HepG2 (cell line): ENCODE measurements around the gene TJP2. TPM values are rescaled to one million over a fixed set of nuclear protein-coding genes. Genes with fewer than 3 reads are reported as not detected.

Experiments used
- BHLHE40 ChIP-seq: IDR thresholded peaks from 2 replicates; pipeline ENCODE4 v1.6.1; 2011; ENCODE audit warnings: low read length, improper control_type of control experiment
- CAMTA2 ChIP-seq: sonication (generic); formaldehyde crosslinking; IDR thresholded peaks from 2 replicates; pipeline ENCODE4 v1.4.0; 2020; ENCODE audit warnings: mild to moderate bottlenecking, missing genetic modification reagents, borderline replicate concordance
- E2F5 ChIP-seq: sonication (generic); formaldehyde crosslinking; conservative IDR thresholded peaks from 2 replicates; pipeline ENCODE4 v1.4.0; 2020; ENCODE audit warnings: missing genetic modification reagents
- ELF3 ChIP-seq: IDR thresholded peaks from 2 replicates; pipeline ENCODE4 v1.6.1; 2016; ENCODE audit warnings: missing genetic modification reagents, missing compliant biosample characterization
- KDM5B ChIP-seq: sonication (generic); formaldehyde crosslinking; IDR thresholded peaks from 2 replicates; pipeline ENCODE4 v1.4.0; 2020; ENCODE audit warnings: missing genetic modification reagents, mild to moderate bottlenecking, borderline replicate concordance
- LCORL ChIP-seq, 2 experiments: fragments of 450-650 bp in 1 of 2; sonication (generic) in 1 of 2; formaldehyde crosslinking in 1 of 2; IDR thresholded peaks; 2 replicates each; pipeline versions ENCODE4 v1.5.0 to v1.6.1; 2017 to 2020; ENCODE audit warnings: antibody characterized with exemption in 1 of 2, missing genetic modification reagents in 1 of 2
- MAFK ChIP-seq, 2 experiments: IDR thresholded peaks in 1 of 2; conservative IDR thresholded peaks in 1 of 2; 2 replicates each; pipeline ENCODE4 v1.6.1; 2011; ENCODE audit warnings: improper control_type of control experiment in 2 of 2, low read length in 2 of 2
- MXD3 ChIP-seq: IDR thresholded peaks from 2 replicates; pipeline ENCODE4 v1.6.1; 2016; ENCODE audit warnings: mild to moderate bottlenecking, missing biosample characterization, missing genetic modification reagents
- MZF1 ChIP-seq: sonication (generic); formaldehyde crosslinking; IDR thresholded peaks from 2 replicates; pipeline ENCODE4 v1.8.1; 2023; ENCODE audit warnings: mild to moderate bottlenecking, missing genetic modification reagents, borderline replicate concordance
- NONO ChIP-seq, 2 experiments: fragments of 450-650 bp in 1 of 2; sonication (generic) in 1 of 2; formaldehyde crosslinking in 1 of 2; IDR thresholded peaks in 1 of 2; conservative IDR thresholded peaks in 1 of 2; 2 replicates each; pipeline versions ENCODE4 v1.6.1 to v1.8.0; 2017 to 2022; ENCODE audit warnings: mild to moderate bottlenecking in 1 of 2, missing genetic modification reagents in 1 of 2, moderate library complexity in 1 of 2
- PRDM10 ChIP-seq: sonication (generic); formaldehyde crosslinking; IDR thresholded peaks from 2 replicates; pipeline ENCODE4 v1.4.0; 2020; ENCODE audit warnings: low read depth, missing genetic modification reagents
- RARA ChIP-seq: IDR thresholded peaks from 2 replicates; pipeline ENCODE4 v1.6.1; 2016; ENCODE audit warnings: missing genetic modification reagents, missing compliant biosample characterization
- YY1 ChIP-seq: IDR thresholded peaks from 2 replicates; pipeline ENCODE4 v1.6.1; 2011; ENCODE audit warnings: low read length, low read depth, moderate library complexity, mild to moderate bottlenecking; ENCODE audit not compliant: insufficient read depth, insufficient replicate concordance
- ZBTB1 ChIP-seq: sonication (generic); formaldehyde crosslinking; IDR thresholded peaks from 2 replicates; pipeline ENCODE4 v1.4.0; 2020; ENCODE audit warnings: missing genetic modification reagents, borderline replicate concordance
- ZNF224 ChIP-seq: sonication (generic); formaldehyde crosslinking; IDR thresholded peaks from 2 replicates; pipeline ENCODE4 v1.5.0; 2020; ENCODE audit warnings: mild to moderate bottlenecking, missing genetic modification reagents
- ZNF234 ChIP-seq: sonication (generic); formaldehyde crosslinking; conservative IDR thresholded peaks from 2 replicates; pipeline ENCODE4 v1.5.1; 2020; ENCODE audit warnings: mild to moderate bottlenecking, missing genetic modification reagents
- ZNF496 ChIP-seq: sonication (generic); formaldehyde crosslinking; IDR thresholded peaks from 2 replicates; pipeline ENCODE4 v1.8.1; 2023; ENCODE audit warnings: mild to moderate bottlenecking, moderate library complexity, missing genetic modification reagents; ENCODE audit not compliant: insufficient replicate concordance
- ZNF691 ChIP-seq: sonication (generic); formaldehyde crosslinking; IDR thresholded peaks from 2 replicates; pipeline ENCODE4 v1.4.0; 2020; ENCODE audit warnings: missing genetic modification reagents, low read depth, mild to moderate bottlenecking, borderline replicate concordance
- ZNF737 ChIP-seq: sonication (generic); formaldehyde crosslinking; IDR thresholded peaks from 2 replicates; pipeline ENCODE4 v1.5.0; 2020; ENCODE audit warnings: missing genetic modification reagents, mild to moderate bottlenecking, borderline replicate concordance
- ZNF772 ChIP-seq: sonication (generic); formaldehyde crosslinking; IDR thresholded peaks from 2 replicates; pipeline ENCODE4 v1.5.0; 2020; ENCODE audit warnings: mild to moderate bottlenecking, missing genetic modification reagents
- ZNF841 ChIP-seq: sonication (generic); formaldehyde crosslinking; IDR thresholded peaks from 2 replicates; pipeline ENCODE4 v1.8.1; 2023; ENCODE audit warnings: missing genetic modification reagents, borderline replicate concordance
- ZSCAN25 ChIP-seq: sonication (generic); formaldehyde crosslinking; IDR thresholded peaks from 2 replicates; pipeline ENCODE4 v1.8.0; 2022; ENCODE audit warnings: mild to moderate bottlenecking, missing genetic modification reagents
- polyA plus RNA-seq, 8 experiments: library from polyadenylated mRNA; depleted of rRNA in 3 of 8; stranded (reverse) in 7 of 8; unstranded in 1 of 8; fragments of >200 nt; fragmentation: Illumina TruSeq in 4 of 8; extraction: Trizol in 4 of 8; gene quantifications; 2 replicates each; pipeline versions ENCODE4 v1.2.1 to v1.2.3, GENCODE V29; 2011 to 2016; ENCODE audit warnings: low read depth in 4 of 8, missing spikeins in 1 of 8, mixed read lengths in 1 of 8; ENCODE audit not compliant: insufficient read depth in 1 of 8
- total RNA-seq, 5 experiments: library from RNA; depleted of rRNA; stranded (reverse); fragments of >200 nt; fragmentation: Illumina TruSeq; extraction: Trizol; gene quantifications; 2 replicates each; pipeline ENCODE4 v1.2.3, GENCODE V29; 2016; ENCODE audit warnings: low read depth in 1 of 5

Gene TJP2
- total and polyA plus RNA-seq, 2 of the 13 experiments (the other 11 are each of a cell fraction or from before 2014, with no cell fraction given), result 109 to 110 TPM

GRCh38 chr9:69173891-69174615 lies at the start of gene TJP2 (continued):
- TF ChIP-seq PRDM10 (CRISPR knock-in tag) (peak; percentile 96), ZNF841 (CRISPR knock-in tag) (peak; percentile 23; the same call in 1 of the 2 replicates), RARA (CRISPR knock-in tag) (no peak), ZNF737 (CRISPR knock-in tag) (no peak), CAMTA2 (CRISPR knock-in tag) (no peak), E2F5 (peak; percentile 47; the same call in 1 of the 2 replicates), ZBTB1 (CRISPR knock-in tag) (no peak), BHLHE40 (peak; percentile 54), MAFK (conservative IDR thresholded peaks at IDR 0.05 in 1 of 2, IDR thresholded peaks at IDR 0.05 in 1 of 2; ENCODE audit: low read length in 2 of 2) (no peak), ZSCAN25 (no peak), ZNF691 (CRISPR knock-in tag) (peak; percentile 7; the same call in 1 of the 2 replicates), ELF3 (CRISPR knock-in tag) (no peak), MZF1 (no peak), NONO (IDR thresholded peaks at IDR 0.05) (no peak), NONO (CRISPR knock-in tag; conservative IDR thresholded peaks at IDR 0.05) (0 out of 2 replicates have a peak, but pooled peaks have one; percentile 19), KDM5B (CRISPR knock-in tag) (no peak; the same call in 1 of the 2 replicates), ZNF496 (CRISPR knock-in tag) (no peak), ZNF224 (CRISPR knock-in tag) (no peak), ZNF234 (CRISPR knock-in tag) (no peak), ZNF772 (CRISPR knock-in tag) (peak; percentile 71; the same call in 1 of the 2 replicates), MXD3 (CRISPR knock-in tag) (peak; percentile 73; the same call in 1 of the 2 replicates), LCORL (IDR thresholded peaks at IDR 0.05) (no peak), LCORL (CRISPR knock-in tag; IDR thresholded peaks at IDR 0.05) (0 out of 2 replicates have a peak, but pooled peaks have one; percentile 20), YY1 (no peak)
